Esophagus muscularis mucosa (tissue), 4 donors: ENCODE results near the gene PRPH2. TPM values are rescaled to one million over a fixed set of nuclear protein-coding genes. Genes with fewer than 3 reads are reported as not detected.

Experiments
- small RNA-seq, 3 donors: library from RNA; depleted of rRNA; stranded (forward); fragments of <200 nt; gene quantifications; one replicate each; pipeline ENCODE3, GENCODE V24; 2016
- total RNA-seq, 4 donors: library from RNA; depleted of rRNA; stranded (reverse); fragments of >200 nt; gene quantifications; one replicate each; pipeline versions ENCODE4 v1.1.0 to v1.2.1, GENCODE V29; 2016

PRPH2 gene
- total RNA-seq, 4 donors from 2014 or later, result 0.42 to 2.0 (median 0.90) TPM

Small RNAs within 50 kb of the gene (small RNA-seq; reads per million reads assigned to genes)
- 0 reads per million in 3 donors for gene RNU6-890P

Other genes starting within 250 kb of the PRPH2 start
- 10 to 100 TPM; 26.5 to 36.1 (median 28.9) TPM for gene UBR2, start 158.6 kb downstream of the PRPH2 start, total RNA-seq
- gene TBCC, start 23.5 kb upstream of the PRPH2 start, total RNA-seq, result 10 to 100 TPM; 33.2 to 41.9 (median 38.5) TPM
- 10 to 100 TPM; 18.2 to 27.9 (median 23.4) TPM for gene BICRAL, start 59.5 kb upstream of the PRPH2 start, total RNA-seq
- gene RPL7L1, start 157.0 kb upstream of the PRPH2 start, total RNA-seq, result 10 to 100 TPM; 66.8 to 82.2 (median 76.9) TPM
- under 1 TPM in 1 of 4 donors, not detected in 3; 0.50 TPM for gene PTCRA, start 193.5 kb upstream of the PRPH2 start, total RNA-seq
- 10 to 100 TPM; 24.5 to 39.6 (median 34.3) TPM for gene CNPY3, start 206.9 kb upstream of the PRPH2 start, total RNA-seq
- gene GNMT, start 238.2 kb upstream of the PRPH2 start, total RNA-seq, result 1 to 10 TPM in 3 of 4 donors, not detected in 1; 2.3 to 4.5 (median 3.6) TPM